ENCODE results near the gene SLIT3. TPM values are rescaled to one million over a fixed set of nuclear protein-coding genes. Genes with fewer than 3 reads are reported as not detected.

The SLIT3 gene
- total RNA-seq, 2 experiments from 2014 or later: 0.20 to 0.43 TPM

GRCh38 chr5:168809218-168809617 is 491.7 kb downstream of the SLIT3 start:
- no peak overlapping the region for H3K27ac Mint-ChIP-seq
- no peak for DNase-seq
- H3K4me1 Mint-ChIP-seq: no peaks in the 10 kb centered on the region
- H3K36me3 Mint-ChIP-seq: no peaks in the 10 kb centered on the region
- no peak overlapping the region for H3K4me3 Mint-ChIP-seq
- H3K27me3 Mint-ChIP-seq: peaks cover 21% of the 10 kb centered on the region
- no peaks in the 10 kb centered on the region for H3K9me3 Mint-ChIP-seq

GRCh38 chr5:168808051-168808616 is 492.8 kb downstream of the SLIT3 start:
- no peak for DNase-seq
- Mint-ChIP-seq H3K27me3 (peaks cover 21% of the 10 kb centered on the region), H3K4me3 (no peak overlapping the region), H3K4me1 (peaks cover 2% of the 10 kb centered on the region), H3K27ac (no peak overlapping the region), H3K9me3 (no peaks in the 10 kb centered on the region), H3K36me3 (no peaks in the 10 kb centered on the region)

- peaks cover 21% of the 10 kb centered on the region for H3K27me3 Mint-ChIP-seq
- no peaks in the 10 kb centered on the region for H3K9me3 Mint-ChIP-seq
- H3K27ac Mint-ChIP-seq: no peak overlapping the region
- no peak for DNase-seq
- H3K4me3 Mint-ChIP-seq: no peak overlapping the region
- peaks cover 4% of the 10 kb centered on the region for H3K4me1 Mint-ChIP-seq
- H3K36me3 Mint-ChIP-seq: no peaks in the 10 kb centered on the region
Measured at GRCh38 chr5:168807287-168807686, 493.7 kb downstream of the SLIT3 start.

GRCh38 chr5:168803541-168803940 is 497.4 kb downstream of the SLIT3 start:
- Mint-ChIP-seq H3K4me3 (no peak overlapping the region), H3K9me3 (peaks cover 1% of the 10 kb centered on the region), H3K27ac (no peak overlapping the region), H3K36me3 (no peaks in the 10 kb centered on the region), H3K27me3 (peaks cover 28% of the 10 kb centered on the region), H3K4me1 (peaks cover 20% of the 10 kb centered on the region)
- no peak for DNase-seq

- Mint-ChIP-seq H3K4me1 (peaks cover 32% of the 10 kb centered on the region), H3K27ac (peak overlapping the region; percentile 87), H3K36me3 (no peaks in the 10 kb centered on the region), H3K27me3 (peaks cover 19% of the 10 kb centered on the region), H3K9me3 (peaks cover 1% of the 10 kb centered on the region), H3K4me3 (no peak overlapping the region)
- peak; percentile 36 for DNase-seq
Measured at GRCh38 chr5:168802337-168802736, 498.6 kb downstream of the SLIT3 start.

- Mint-ChIP-seq H3K27me3 (peaks cover 19% of the 10 kb centered on the region), H3K36me3 (no peaks in the 10 kb centered on the region), H3K27ac (peak overlapping the region; percentile 91), H3K9me3 (peaks cover 1% of the 10 kb centered on the region), H3K4me1 (peaks cover 33% of the 10 kb centered on the region), H3K4me3 (no peak overlapping the region)
- DNase-seq: no peak
Measured at GRCh38 chr5:168801567-168801966, 499.4 kb downstream of the SLIT3 start.

- Mint-ChIP-seq H3K36me3 (no peaks in the 10 kb centered on the region), H3K27me3 (peaks cover 19% of the 10 kb centered on the region), H3K4me1 (peaks cover 33% of the 10 kb centered on the region), H3K9me3 (peaks cover 1% of the 10 kb centered on the region), H3K27ac (no peak overlapping the region), H3K4me3 (no peak overlapping the region)
- no peak for DNase-seq
Measured at GRCh38 chr5:168800701-168801100, 500.2 kb downstream of the SLIT3 start.

GRCh38 chr5:168798065-168799023 is 502.6 kb downstream of the SLIT3 start:
- peaks cover 48% of the 10 kb centered on the region for H3K4me1 Mint-ChIP-seq
- H3K27ac Mint-ChIP-seq: peak overlapping the region; percentile 76

GRCh38 chr5:168796593-168797580 is 504.1 kb downstream of the SLIT3 start:
- DNase-seq: no peak

More at GRCh38 chr5:168798065-168799023, 502.6 kb downstream of the SLIT3 start:
- H3K9me3 Mint-ChIP-seq: peaks cover 1% of the 10 kb centered on the region
- peaks cover 16% of the 10 kb centered on the region for H3K27me3 Mint-ChIP-seq
- H3K4me3 Mint-ChIP-seq: no peak overlapping the region
- DNase-seq: peak; percentile 24
- no peaks in the 10 kb centered on the region for H3K36me3 Mint-ChIP-seq

GRCh38 chr5:168796000-168796399 is 504.9 kb downstream of the SLIT3 start:
- Mint-ChIP-seq H3K27ac (no peak overlapping the region), H3K9me3 (no peaks in the 10 kb centered on the region), H3K4me3 (no peak overlapping the region), H3K27me3 (peaks cover 12% of the 10 kb centered on the region), H3K36me3 (no peaks in the 10 kb centered on the region), H3K4me1 (peaks cover 41% of the 10 kb centered on the region)
- no peak for DNase-seq

More at GRCh38 chr5:168796593-168797580, 504.1 kb downstream of the SLIT3 start:
- peaks cover 48% of the 10 kb centered on the region for H3K4me1 Mint-ChIP-seq
- no peak overlapping the region for H3K4me3 Mint-ChIP-seq
- no peaks in the 10 kb centered on the region for H3K9me3 Mint-ChIP-seq
- peaks cover 16% of the 10 kb centered on the region for H3K27me3 Mint-ChIP-seq
- H3K36me3 Mint-ChIP-seq: no peaks in the 10 kb centered on the region
- H3K27ac Mint-ChIP-seq: no peak overlapping the region

GRCh38 chr5:168793841-168794837 is 506.8 kb downstream of the SLIT3 start:
- Mint-ChIP-seq H3K27me3 (peaks cover 4% of the 10 kb centered on the region), H3K9me3 (no peaks in the 10 kb centered on the region), H3K36me3 (no peaks in the 10 kb centered on the region), H3K27ac (peak overlapping the region; percentile 70), H3K4me1 (peaks cover 36% of the 10 kb centered on the region), H3K4me3 (no peak overlapping the region)
- DNase-seq: peak; percentile 55

- H3K9me3 Mint-ChIP-seq: no peaks in the 10 kb centered on the region
- H3K4me1 Mint-ChIP-seq: peaks cover 26% of the 10 kb centered on the region
- no peak overlapping the region for H3K4me3 Mint-ChIP-seq
- no peaks in the 10 kb centered on the region for H3K36me3 Mint-ChIP-seq
- H3K27ac Mint-ChIP-seq: no peak overlapping the region
- DNase-seq: no peak
- H3K27me3 Mint-ChIP-seq: peaks cover 9% of the 10 kb centered on the region
Measured at GRCh38 chr5:168792678-168793077, 508.3 kb downstream of the SLIT3 start.

GRCh38 chr5:168790671-168791250 is 510.2 kb downstream of the SLIT3 start:
- H3K4me1 Mint-ChIP-seq: peaks cover 21% of the 10 kb centered on the region
- no peak for DNase-seq
- H3K27me3 Mint-ChIP-seq: peaks cover 9% of the 10 kb centered on the region
- H3K36me3 Mint-ChIP-seq: no peaks in the 10 kb centered on the region
- no peak overlapping the region for H3K4me3 Mint-ChIP-seq
- no peak overlapping the region for H3K27ac Mint-ChIP-seq
- H3K9me3 Mint-ChIP-seq: no peaks in the 10 kb centered on the region
